GM15510 (cell line): ENCODE measurements around the gene TBC1D20.

Experiments
- POLR2A ChIP-seq: IDR thresholded peaks from 3 replicates; pipeline ENCODE4 v1.6.1; 2011; ENCODE audit warnings: borderline replicate concordance; ENCODE audit not compliant: insufficient read length; ENCODE audit errors: extremely low read depth

TBC1D20 gene

GRCh38 chr20:404088-404487 lies 58.2 kb downstream of the TBC1D20 start:
- no peak for TF ChIP-seq POLR2A

- no peak for TF ChIP-seq POLR2A
Observed at GRCh38 chr20:403582-403957, 58.8 kb downstream of the TBC1D20 start.

GRCh38 chr20:402898-403581 lies 59.3 kb downstream of the TBC1D20 start:
- TF ChIP-seq POLR2A, result no peak

- no peak for TF ChIP-seq POLR2A
Observed at GRCh38 chr20:402496-402885, 59.8 kb downstream of the TBC1D20 start.

GRCh38 chr20:401682-402495 lies 60.4 kb downstream of the TBC1D20 start:
- no peak for TF ChIP-seq POLR2A

- TF ChIP-seq POLR2A, result no peak
Observed at GRCh38 chr20:400454-401275, 61.7 kb downstream of the TBC1D20 start.

GRCh38 chr20:400128-400453 lies 62.2 kb downstream of the TBC1D20 start:
- TF ChIP-seq POLR2A, result no peak

- TF ChIP-seq POLR2A, result no peak
Observed at GRCh38 chr20:399182-399707, 63.1 kb downstream of the TBC1D20 start.

GRCh38 chr20:397432-398237 lies 64.7 kb downstream of the TBC1D20 start:
- no peak for TF ChIP-seq POLR2A

- TF ChIP-seq POLR2A, result no peak
Observed at GRCh38 chr20:396619-397431, 65.5 kb downstream of the TBC1D20 start.

- TF ChIP-seq POLR2A, result no peak
Observed at GRCh38 chr20:396252-396618, 66.1 kb downstream of the TBC1D20 start.

- no peak for TF ChIP-seq POLR2A
Observed at GRCh38 chr20:391041-391711, 71.2 kb downstream of the TBC1D20 start.

- TF ChIP-seq POLR2A, result no peak
Observed at GRCh38 chr20:389220-389619, 73.1 kb downstream of the TBC1D20 start.
